ENCODE measurements around the gene TMEM45B. TPM values are rescaled to one million over a fixed set of nuclear protein-coding genes. Genes with fewer than 3 reads are reported as not detected.

TMEM45B gene
- total and polyA plus RNA-seq, 2 experiments from 2014 or later: 0.11 to 0.38 TPM

- TF ChIP-seq ZNF331 (CRISPR knock-in tag; IDR thresholded peaks at IDR 0.05; ENCODE audit: low read depth) (no peak), EZH2phosphoT487 (IDR thresholded peaks at IDR 0.05; ENCODE audit: unreplicated experiment) (no peak), ZNF114 (CRISPR knock-in tag; IDR thresholded peaks at IDR 0.05) (no peak), STAT1 (IDR thresholded peaks at IDR 0.05; ENCODE audit: unreplicated experiment) (no peak)
- TF ChIP-seq, protein P1, sequence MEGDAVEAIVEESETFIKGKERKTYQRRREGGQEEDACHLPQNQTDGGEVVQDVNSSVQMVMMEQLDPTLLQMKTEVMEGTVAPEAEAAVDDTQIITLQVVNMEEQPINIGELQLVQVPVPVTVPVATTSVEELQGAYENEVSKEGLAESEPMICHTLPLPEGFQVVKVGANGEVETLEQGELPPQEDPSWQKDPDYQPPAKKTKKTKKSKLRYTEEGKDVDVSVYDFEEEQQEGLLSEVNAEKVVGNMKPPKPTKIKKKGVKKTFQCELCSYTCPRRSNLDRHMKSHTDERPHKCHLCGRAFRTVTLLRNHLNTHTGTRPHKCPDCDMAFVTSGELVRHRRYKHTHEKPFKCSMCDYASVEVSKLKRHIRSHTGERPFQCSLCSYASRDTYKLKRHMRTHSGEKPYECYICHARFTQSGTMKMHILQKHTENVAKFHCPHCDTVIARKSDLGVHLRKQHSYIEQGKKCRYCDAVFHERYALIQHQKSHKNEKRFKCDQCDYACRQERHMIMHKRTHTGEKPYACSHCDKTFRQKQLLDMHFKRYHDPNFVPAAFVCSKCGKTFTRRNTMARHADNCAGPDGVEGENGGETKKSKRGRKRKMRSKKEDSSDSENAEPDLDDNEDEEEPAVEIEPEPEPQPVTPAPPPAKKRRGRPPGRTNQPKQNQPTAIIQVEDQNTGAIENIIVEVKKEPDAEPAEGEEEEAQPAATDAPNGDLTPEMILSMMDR (conservative IDR thresholded peaks at IDR 0.05; ENCODE audit: low read depth in 2 of 2): peak; percentile 62 to 83
- TF ChIP-seq, protein P2, sequence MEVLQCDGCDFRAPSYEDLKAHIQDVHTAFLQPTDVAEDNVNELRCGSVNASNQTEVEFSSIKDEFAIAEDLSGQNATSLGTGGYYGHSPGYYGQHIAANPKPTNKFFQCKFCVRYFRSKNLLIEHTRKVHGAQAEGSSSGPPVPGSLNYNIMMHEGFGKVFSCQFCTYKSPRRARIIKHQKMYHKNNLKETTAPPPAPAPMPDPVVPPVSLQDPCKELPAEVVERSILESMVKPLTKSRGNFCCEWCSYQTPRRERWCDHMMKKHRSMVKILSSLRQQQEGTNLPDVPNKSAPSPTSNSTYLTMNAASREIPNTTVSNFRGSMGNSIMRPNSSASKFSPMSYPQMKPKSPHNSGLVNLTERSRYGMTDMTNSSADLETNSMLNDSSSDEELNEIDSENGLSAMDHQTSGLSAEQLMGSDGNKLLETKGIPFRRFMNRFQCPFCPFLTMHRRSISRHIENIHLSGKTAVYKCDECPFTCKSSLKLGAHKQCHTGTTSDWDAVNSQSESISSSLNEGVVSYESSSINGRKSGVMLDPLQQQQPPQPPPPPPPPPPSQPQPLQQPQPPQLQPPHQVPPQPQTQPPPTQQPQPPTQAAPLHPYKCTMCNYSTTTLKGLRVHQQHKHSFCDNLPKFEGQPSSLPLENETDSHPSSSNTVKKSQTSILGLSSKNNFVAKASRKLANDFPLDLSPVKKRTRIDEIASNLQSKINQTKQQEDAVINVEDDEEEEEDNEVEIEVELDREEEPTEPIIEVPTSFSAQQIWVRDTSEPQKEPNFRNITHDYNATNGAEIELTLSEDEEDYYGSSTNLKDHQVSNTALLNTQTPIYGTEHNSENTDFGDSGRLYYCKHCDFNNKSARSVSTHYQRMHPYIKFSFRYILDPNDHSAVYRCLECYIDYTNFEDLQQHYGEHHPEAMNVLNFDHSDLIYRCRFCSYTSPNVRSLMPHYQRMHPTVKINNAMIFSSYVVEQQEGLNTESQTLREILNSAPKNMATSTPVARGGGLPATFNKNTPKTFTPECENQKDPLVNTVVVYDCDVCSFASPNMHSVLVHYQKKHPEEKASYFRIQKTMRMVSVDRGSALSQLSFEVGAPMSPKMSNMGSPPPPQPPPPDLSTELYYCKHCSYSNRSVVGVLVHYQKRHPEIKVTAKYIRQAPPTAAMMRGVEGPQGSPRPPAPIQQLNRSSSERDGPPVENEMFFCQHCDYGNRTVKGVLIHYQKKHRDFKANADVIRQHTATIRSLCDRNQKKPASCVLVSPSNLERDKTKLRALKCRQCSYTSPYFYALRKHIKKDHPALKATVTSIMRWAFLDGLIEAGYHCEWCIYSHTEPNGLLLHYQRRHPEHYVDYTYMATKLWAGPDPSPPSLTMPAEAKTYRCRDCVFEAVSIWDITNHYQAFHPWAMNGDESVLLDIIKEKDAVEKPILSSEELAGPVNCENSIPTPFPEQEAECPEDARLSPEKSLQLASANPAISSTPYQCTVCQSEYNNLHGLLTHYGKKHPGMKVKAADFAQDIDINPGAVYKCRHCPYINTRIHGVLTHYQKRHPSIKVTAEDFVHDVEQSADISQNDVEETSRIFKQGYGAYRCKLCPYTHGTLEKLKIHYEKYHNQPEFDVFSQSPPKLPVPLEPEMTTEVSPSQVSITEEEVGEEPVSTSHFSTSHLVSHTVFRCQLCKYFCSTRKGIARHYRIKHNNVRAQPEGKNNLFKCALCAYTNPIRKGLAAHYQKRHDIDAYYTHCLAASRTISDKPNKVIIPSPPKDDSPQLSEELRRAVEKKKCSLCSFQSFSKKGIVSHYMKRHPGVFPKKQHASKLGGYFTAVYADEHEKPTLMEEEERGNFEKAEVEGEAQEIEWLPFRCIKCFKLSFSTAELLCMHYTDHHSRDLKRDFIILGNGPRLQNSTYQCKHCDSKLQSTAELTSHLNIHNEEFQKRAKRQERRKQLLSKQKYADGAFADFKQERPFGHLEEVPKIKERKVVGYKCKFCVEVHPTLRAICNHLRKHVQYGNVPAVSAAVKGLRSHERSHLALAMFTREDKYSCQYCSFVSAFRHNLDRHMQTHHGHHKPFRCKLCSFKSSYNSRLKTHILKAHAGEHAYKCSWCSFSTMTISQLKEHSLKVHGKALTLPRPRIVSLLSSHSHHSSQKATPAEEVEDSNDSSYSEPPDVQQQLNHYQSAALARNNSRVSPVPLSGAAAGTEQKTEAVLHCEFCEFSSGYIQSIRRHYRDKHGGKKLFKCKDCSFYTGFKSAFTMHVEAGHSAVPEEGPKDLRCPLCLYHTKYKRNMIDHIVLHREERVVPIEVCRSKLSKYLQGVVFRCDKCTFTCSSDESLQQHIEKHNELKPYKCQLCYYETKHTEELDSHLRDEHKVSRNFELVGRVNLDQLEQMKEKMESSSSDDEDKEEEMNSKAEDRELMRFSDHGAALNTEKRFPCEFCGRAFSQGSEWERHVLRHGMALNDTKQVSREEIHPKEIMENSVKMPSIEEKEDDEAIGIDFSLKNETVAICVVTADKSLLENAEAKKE (CRISPR knock-in tag; IDR thresholded peaks at IDR 0.05): 0 out of 2 replicates have a peak, but pooled peaks have one; percentile 22
- peak; percentile 98 for ATAC-seq
- Mint-ChIP-seq H3K27ac (no peak overlapping the region), H3K4me1 (no peaks in the 10 kb centered on the region), H3K9me3 (peaks cover 5% of the 10 kb centered on the region; the same call in 1 of the 3 replicates), H3K27me3 (ENCODE audit: insufficient read depth, low read depth, poor library complexity) (peaks cover 3% of the 10 kb centered on the region), H3K4me3 (no peak overlapping the region), H3K36me3 (ENCODE audit: low read depth) (no peaks in the 10 kb centered on the region)
- Histone ChIP-seq H2AFZ (peak overlapping the region; percentile 77; the same call in 1 of the 2 replicates), H3K79me2 (replicated peaks; ENCODE audit: insufficient read depth) (no peaks in the 10 kb centered on the region), H4K20me1 (replicated peaks; ENCODE audit: insufficient read depth) (no peaks in the 10 kb centered on the region), H3K4me2 (no peak overlapping the region), H3F3A (replicated peaks; ENCODE audit: low read depth) (no peaks in the 10 kb centered on the region), H3K4me1 (ENCODE audit: insufficient read depth) (no peaks in the 10 kb centered on the region), H3K9me2 (ENCODE audit: insufficient read depth) (no peaks in the 10 kb centered on the region), H3K36me3 (ENCODE audit: insufficient read depth) (no peaks in the 10 kb centered on the region), H3K4me3 (no peak overlapping the region), H3K27ac (ENCODE audit: low read depth) (no peak overlapping the region), H3K27me3 (ENCODE audit: insufficient read depth) (no peaks in the 10 kb centered on the region)
- DNase-seq (ENCODE audit: low spot score): peak; percentile 80
These were observed 48.6 kb upstream of the TMEM45B start for GRCh38 chr11:129766898-129767604.

Data from GM23338 (cell line).